ENCODE measurements around the gene CMIP. TPM values are rescaled to one million over a fixed set of nuclear protein-coding genes. Genes with fewer than 3 reads are reported as not detected.

CMIP gene
- total and polyA plus RNA-seq, 7 donors: 11.0 to 60.3 (median 20.4) TPM

- peaks cover 0 to 27% (median 16%) of the 10 kb centered on the region in 4 donors for H3K36me3 ChIP-seq
- no peaks in the 10 kb centered on the region for H3K9me3 ChIP-seq
- intact Hi-C loops (cut with DNase I): loop anchor here (5.0 kb wide), 1 partner anchor 63 kb away; no protein-coding TSS in a partner anchor
- no peak overlapping the region for H3K4me3 ChIP-seq
- TF ChIP-seq POLR2AphosphoS5 (IDR thresholded peaks at IDR 0.05): no peak
- no peak for TF ChIP-seq CTCF (IDR thresholded peaks at IDR 0.05)
- no peak for TF ChIP-seq POLR2A (IDR thresholded peaks at IDR 0.05)
- TF ChIP-seq EP300 (IDR thresholded peaks at IDR 0.05): no peak
- no peak for DNase-seq
- H3K4me1 ChIP-seq: peaks cover 2 to 62% (median 56%) of the 10 kb centered on the region in 4 donors
- 81 to 84% methylated on average over 12 of the region's 12 CpGs for WGBS, 2 donors
- no peaks in the 10 kb centered on the region for H3K27me3 ChIP-seq
- peak overlapping the region in 3 of 4 donors; percentile 14 to 75 (median 73) for H3K27ac ChIP-seq
Measured at GRCh38 chr16:81710596-81710995, 266.0 kb downstream of the CMIP start.

- DNase-seq: peak; percentile 81
- TF ChIP-seq POLR2A (IDR thresholded peaks at IDR 0.05): no peak
- no peak for TF ChIP-seq CTCF (IDR thresholded peaks at IDR 0.05)
- TF ChIP-seq POLR2AphosphoS5 (IDR thresholded peaks at IDR 0.05): peak; percentile 32 to 84 (median 66)
- peak in 2 of 4 donors; percentile 73 to 88 for TF ChIP-seq EP300 (IDR thresholded peaks at IDR 0.05)
- intact Hi-C loops (cut with DNase I): loop anchor here (5.0 kb wide), 1 partner anchor 64 kb away; no protein-coding TSS in a partner anchor
Measured at GRCh38 chr16:81711657-81712319, 267.2 kb downstream of the CMIP start.

GRCh38 chr16:81712681-81713080 is 268.1 kb downstream of the CMIP start:
- intact Hi-C loops (cut with DNase I): loop anchor here (5.0 kb wide), 1 partner anchor 65 kb away; no protein-coding TSS in a partner anchor
- Histone ChIP-seq H3K27ac (peak overlapping the region in 3 of 4 donors; percentile 65 to 75 (median 73)), H3K9me3 (no peaks in the 10 kb centered on the region), H3K36me3 (peaks cover 0 to 15% (median 3%) of the 10 kb centered on the region in 4 donors), H3K4me3 (no peak overlapping the region), H3K4me1 (peaks cover 2 to 57% (median 47%) of the 10 kb centered on the region in 4 donors), H3K27me3 (no peaks in the 10 kb centered on the region)
- DNase-seq: no peak
- WGBS, 2 donors: 68 to 85% methylated on average over 7 of the region's 7 CpGs
- no peak for TF ChIP-seq CTCF (IDR thresholded peaks at IDR 0.05)
- no peak for TF ChIP-seq POLR2A (IDR thresholded peaks at IDR 0.05)
- no peak for TF ChIP-seq POLR2AphosphoS5 (IDR thresholded peaks at IDR 0.05)
- no peak for TF ChIP-seq EP300 (IDR thresholded peaks at IDR 0.05)

More at GRCh38 chr16:81711657-81712319, 267.2 kb downstream of the CMIP start:
- Histone ChIP-seq H3K4me3 (no peak overlapping the region), H3K36me3 (peaks cover 0 to 15% (median 7%) of the 10 kb centered on the region in 4 donors), H3K27me3 (no peaks in the 10 kb centered on the region), H3K27ac (peak overlapping the region in 3 of 4 donors; percentile 65 to 75 (median 73)), H3K9me3 (no peaks in the 10 kb centered on the region), H3K4me1 (peaks cover 2 to 66% (median 55%) of the 10 kb centered on the region in 4 donors)
- WGBS, 2 donors: 71 to 77% methylated on average over 21 of the region's 21 CpGs

GRCh38 chr16:81713295-81713772 is 268.7 kb downstream of the CMIP start:
- TF ChIP-seq POLR2AphosphoS5 (IDR thresholded peaks at IDR 0.05): no peak
- TF ChIP-seq POLR2A (IDR thresholded peaks at IDR 0.05): no peak
- Histone ChIP-seq H3K27ac (peak overlapping the region in 1 of 4 donors; percentile 75), H3K4me1 (peaks cover 2 to 51% (median 41%) of the 10 kb centered on the region in 4 donors), H3K9me3 (no peaks in the 10 kb centered on the region), H3K4me3 (no peak overlapping the region), H3K27me3 (no peaks in the 10 kb centered on the region), H3K36me3 (peaks cover 0 to 9% (median 0%) of the 10 kb centered on the region in 4 donors)
- intact Hi-C loops (cut with DNase I): loop anchor here (5.0 kb wide), 1 partner anchor 66 kb away; no protein-coding TSS in a partner anchor
- WGBS, 2 donors: 91 to 92% methylated on average over 16 of the region's 16 CpGs
- DNase-seq: no peak

GRCh38 chr16:81713796-81714195 is 269.2 kb downstream of the CMIP start:
- Histone ChIP-seq H3K27me3 (no peaks in the 10 kb centered on the region), H3K9me3 (no peaks in the 10 kb centered on the region), H3K36me3 (peaks cover 0 to 5% (median 0%) of the 10 kb centered on the region in 4 donors), H3K4me1 (peaks cover 2 to 51% (median 38%) of the 10 kb centered on the region in 4 donors), H3K4me3 (no peak overlapping the region), H3K27ac (peak overlapping the region in 1 of 4 donors; percentile 75)
- no peak for DNase-seq
- no peak for TF ChIP-seq CTCF (IDR thresholded peaks at IDR 0.05)
- TF ChIP-seq POLR2A (IDR thresholded peaks at IDR 0.05): no peak
- no peak for TF ChIP-seq EP300 (IDR thresholded peaks at IDR 0.05)
- TF ChIP-seq POLR2AphosphoS5 (IDR thresholded peaks at IDR 0.05): no peak
- WGBS, 2 donors: 82 to 93% methylated on average over 11 of the region's 11 CpGs
- intact Hi-C loops (cut with DNase I): loop anchor here (5.0 kb wide), 1 partner anchor 66 kb away; no protein-coding TSS in a partner anchor

Data from sigmoid colon (tissue), 7 donors.